Measurements from ENCODE around the gene ANKRD44. TPM values are rescaled to one million over a fixed set of nuclear protein-coding genes. Genes with fewer than 3 reads are reported as not detected.

The ANKRD44 gene
- total and polyA plus RNA-seq, 2 of the 8 experiments (the other 6 are each of a cell fraction or from before 2014, with no cell fraction given), result 1.2 to 1.3 TPM

DNA sequence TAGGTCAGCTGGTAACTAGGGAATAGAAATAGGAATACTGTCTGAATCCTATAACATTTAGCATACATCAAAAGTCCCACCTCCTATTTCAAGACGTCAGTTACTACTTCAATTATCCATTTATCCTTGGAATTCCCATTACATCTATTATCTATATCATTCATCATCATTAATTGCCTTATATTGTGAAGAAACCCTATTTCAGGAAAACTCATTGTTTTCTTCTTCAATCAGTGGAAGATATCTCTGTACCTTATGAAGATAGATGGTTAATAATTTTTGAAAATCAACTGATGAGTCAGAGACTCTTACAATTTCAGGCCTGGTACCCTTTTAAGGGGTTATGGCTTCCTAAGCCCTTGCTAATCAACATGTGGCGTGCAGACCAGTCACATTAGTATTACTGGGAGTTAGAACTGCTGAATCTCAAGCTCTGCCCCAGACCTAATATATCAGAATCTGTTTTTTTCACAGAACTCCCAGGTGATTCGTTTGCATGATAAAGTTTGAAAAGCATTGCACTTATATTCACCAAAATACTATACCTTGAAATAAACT is 314.7 kb downstream of the ANKRD44 start (continued):
- TF ChIP-seq, protein P1, sequence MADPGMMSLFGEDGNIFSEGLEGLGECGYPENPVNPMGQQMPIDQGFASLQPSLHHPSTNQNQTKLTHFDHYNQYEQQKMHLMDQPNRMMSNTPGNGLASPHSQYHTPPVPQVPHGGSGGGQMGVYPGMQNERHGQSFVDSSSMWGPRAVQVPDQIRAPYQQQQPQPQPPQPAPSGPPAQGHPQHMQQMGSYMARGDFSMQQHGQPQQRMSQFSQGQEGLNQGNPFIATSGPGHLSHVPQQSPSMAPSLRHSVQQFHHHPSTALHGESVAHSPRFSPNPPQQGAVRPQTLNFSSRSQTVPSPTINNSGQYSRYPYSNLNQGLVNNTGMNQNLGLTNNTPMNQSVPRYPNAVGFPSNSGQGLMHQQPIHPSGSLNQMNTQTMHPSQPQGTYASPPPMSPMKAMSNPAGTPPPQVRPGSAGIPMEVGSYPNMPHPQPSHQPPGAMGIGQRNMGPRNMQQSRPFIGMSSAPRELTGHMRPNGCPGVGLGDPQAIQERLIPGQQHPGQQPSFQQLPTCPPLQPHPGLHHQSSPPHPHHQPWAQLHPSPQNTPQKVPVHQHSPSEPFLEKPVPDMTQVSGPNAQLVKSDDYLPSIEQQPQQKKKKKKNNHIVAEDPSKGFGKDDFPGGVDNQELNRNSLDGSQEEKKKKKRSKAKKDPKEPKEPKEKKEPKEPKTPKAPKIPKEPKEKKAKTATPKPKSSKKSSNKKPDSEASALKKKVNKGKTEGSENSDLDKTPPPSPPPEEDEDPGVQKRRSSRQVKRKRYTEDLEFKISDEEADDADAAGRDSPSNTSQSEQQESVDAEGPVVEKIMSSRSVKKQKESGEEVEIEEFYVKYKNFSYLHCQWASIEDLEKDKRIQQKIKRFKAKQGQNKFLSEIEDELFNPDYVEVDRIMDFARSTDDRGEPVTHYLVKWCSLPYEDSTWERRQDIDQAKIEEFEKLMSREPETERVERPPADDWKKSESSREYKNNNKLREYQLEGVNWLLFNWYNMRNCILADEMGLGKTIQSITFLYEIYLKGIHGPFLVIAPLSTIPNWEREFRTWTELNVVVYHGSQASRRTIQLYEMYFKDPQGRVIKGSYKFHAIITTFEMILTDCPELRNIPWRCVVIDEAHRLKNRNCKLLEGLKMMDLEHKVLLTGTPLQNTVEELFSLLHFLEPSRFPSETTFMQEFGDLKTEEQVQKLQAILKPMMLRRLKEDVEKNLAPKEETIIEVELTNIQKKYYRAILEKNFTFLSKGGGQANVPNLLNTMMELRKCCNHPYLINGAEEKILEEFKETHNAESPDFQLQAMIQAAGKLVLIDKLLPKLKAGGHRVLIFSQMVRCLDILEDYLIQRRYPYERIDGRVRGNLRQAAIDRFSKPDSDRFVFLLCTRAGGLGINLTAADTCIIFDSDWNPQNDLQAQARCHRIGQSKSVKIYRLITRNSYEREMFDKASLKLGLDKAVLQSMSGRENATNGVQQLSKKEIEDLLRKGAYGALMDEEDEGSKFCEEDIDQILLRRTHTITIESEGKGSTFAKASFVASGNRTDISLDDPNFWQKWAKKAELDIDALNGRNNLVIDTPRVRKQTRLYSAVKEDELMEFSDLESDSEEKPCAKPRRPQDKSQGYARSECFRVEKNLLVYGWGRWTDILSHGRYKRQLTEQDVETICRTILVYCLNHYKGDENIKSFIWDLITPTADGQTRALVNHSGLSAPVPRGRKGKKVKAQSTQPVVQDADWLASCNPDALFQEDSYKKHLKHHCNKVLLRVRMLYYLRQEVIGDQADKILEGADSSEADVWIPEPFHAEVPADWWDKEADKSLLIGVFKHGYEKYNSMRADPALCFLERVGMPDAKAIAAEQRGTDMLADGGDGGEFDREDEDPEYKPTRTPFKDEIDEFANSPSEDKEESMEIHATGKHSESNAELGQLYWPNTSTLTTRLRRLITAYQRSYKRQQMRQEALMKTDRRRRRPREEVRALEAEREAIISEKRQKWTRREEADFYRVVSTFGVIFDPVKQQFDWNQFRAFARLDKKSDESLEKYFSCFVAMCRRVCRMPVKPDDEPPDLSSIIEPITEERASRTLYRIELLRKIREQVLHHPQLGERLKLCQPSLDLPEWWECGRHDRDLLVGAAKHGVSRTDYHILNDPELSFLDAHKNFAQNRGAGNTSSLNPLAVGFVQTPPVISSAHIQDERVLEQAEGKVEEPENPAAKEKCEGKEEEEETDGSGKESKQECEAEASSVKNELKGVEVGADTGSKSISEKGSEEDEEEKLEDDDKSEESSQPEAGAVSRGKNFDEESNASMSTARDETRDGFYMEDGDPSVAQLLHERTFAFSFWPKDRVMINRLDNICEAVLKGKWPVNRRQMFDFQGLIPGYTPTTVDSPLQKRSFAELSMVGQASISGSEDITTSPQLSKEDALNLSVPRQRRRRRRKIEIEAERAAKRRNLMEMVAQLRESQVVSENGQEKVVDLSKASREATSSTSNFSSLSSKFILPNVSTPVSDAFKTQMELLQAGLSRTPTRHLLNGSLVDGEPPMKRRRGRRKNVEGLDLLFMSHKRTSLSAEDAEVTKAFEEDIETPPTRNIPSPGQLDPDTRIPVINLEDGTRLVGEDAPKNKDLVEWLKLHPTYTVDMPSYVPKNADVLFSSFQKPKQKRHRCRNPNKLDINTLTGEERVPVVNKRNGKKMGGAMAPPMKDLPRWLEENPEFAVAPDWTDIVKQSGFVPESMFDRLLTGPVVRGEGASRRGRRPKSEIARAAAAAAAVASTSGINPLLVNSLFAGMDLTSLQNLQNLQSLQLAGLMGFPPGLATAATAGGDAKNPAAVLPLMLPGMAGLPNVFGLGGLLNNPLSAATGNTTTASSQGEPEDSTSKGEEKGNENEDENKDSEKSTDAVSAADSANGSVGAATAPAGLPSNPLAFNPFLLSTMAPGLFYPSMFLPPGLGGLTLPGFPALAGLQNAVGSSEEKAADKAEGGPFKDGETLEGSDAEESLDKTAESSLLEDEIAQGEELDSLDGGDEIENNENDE (IDR thresholded peaks at IDR 0.05; ENCODE audit: insufficient replicate concordance, low read length), result no peak
- TF ChIP-seq KDM5A (IDR thresholded peaks at IDR 0.05; ENCODE audit: low read length), result no peak
- no peak for TF ChIP-seq HDAC6 (IDR thresholded peaks at IDR 0.05; ENCODE audit: low read depth, low read length)
- TF ChIP-seq BRCA1 (IDR thresholded peaks at IDR 0.05; ENCODE audit: low read depth, low read length), result no peak
- TF ChIP-seq SIRT6 (IDR thresholded peaks at IDR 0.05; ENCODE audit: low read length), result no peak
- no peak for TF ChIP-seq FOSL1 (IDR thresholded peaks at IDR 0.05; ENCODE audit: insufficient read depth, low read depth, low read length)
- no peak for TF ChIP-seq JUND (IDR thresholded peaks at IDR 0.05; ENCODE audit: low read length)
- no peak for TF ChIP-seq RFX5 (IDR thresholded peaks at IDR 0.05; ENCODE audit: borderline replicate concordance, low read depth, low read length)
- TF ChIP-seq JUN (IDR thresholded peaks at IDR 0.05; ENCODE audit: low read depth, low read length), result no peak
- TF ChIP-seq POU5F1 (IDR thresholded peaks at IDR 0.05; ENCODE audit: low read depth, low read length), result no peak
- TF ChIP-seq RBBP5 (IDR thresholded peaks at IDR 0.05; ENCODE audit: borderline replicate concordance, low read depth, low read length), result no peak
- no peak for TF ChIP-seq SIN3A (conservative IDR thresholded peaks at IDR 0.05 in 1 of 2, IDR thresholded peaks at IDR 0.05 in 1 of 2; ENCODE audit: low read depth in 1 of 2, low read length in 2 of 2)

Measured in H1 (cell line).